ENCODE results near the gene TRIM2.

TRIM2 gene

GRCh38 chr4:153349206-153349805 is 145.1 kb downstream of the TRIM2 start:
- TF ChIP-seq CTCF (IDR thresholded peaks at IDR 0.05; ENCODE audit: low read depth, low read length, missing control alignments) = no peak
- DNase-seq (ENCODE audit: low read depth) = no peak
- no peak overlapping the region for H3K4me3 ChIP-seq (ENCODE audit: low read depth, low read length)

DNA sequence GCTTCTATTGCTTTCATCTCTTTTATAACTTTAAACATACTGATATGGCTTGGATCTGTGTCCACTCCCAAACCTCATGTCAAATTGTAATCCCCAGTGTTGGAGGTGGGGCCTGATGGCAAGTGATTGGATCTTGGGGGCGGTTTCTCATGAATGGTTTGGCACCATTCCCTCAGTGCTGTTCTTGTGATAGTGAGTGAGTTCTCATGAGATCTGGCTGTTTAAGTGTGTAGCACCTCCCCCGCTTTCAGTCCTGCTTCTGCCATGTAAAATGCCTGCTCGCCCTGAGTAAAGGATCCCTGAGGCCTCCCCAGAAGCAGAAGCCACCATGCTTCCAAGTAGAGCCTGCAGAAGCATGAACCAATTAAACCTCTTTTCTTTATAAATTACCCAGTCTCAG is 157.9 kb downstream of the TRIM2 start:
- H3K4me3 ChIP-seq (ENCODE audit: low read depth, low read length) = no peak overlapping the region
- no peak for TF ChIP-seq CTCF (IDR thresholded peaks at IDR 0.05; ENCODE audit: low read depth, low read length, missing control alignments)
- no peak for DNase-seq (ENCODE audit: low read depth)

GRCh38 chr4:153364061-153364460 is 159.8 kb downstream of the TRIM2 start:
- DNase-seq (ENCODE audit: low read depth) = no peak
- no peak overlapping the region for H3K4me3 ChIP-seq (ENCODE audit: low read depth, low read length)
- no peak for TF ChIP-seq CTCF (IDR thresholded peaks at IDR 0.05; ENCODE audit: low read depth, low read length, missing control alignments)

DNA sequence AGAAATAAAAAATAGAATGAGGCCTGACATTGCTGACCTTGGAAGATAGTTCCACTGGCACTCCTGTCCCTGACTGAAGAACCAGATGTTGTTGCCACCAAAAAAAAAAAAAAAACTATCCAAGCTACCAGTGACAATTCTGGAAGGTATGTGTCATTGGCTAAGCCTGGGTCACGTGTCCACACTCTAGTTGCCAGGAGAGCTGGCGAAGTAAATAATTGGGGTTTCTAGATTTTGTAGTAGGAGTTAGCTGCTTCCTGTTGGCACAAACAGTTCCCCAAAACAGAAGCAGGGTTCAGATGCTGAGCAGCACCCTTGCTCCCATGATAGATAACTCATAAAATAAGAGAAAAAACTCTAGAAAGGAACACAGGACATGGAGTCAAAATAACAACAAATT is 160.8 kb downstream of the TRIM2 start:
- no peak for TF ChIP-seq CTCF (IDR thresholded peaks at IDR 0.05; ENCODE audit: low read depth, low read length, missing control alignments)
- H3K4me3 ChIP-seq (ENCODE audit: low read depth, low read length) = no peak overlapping the region
- no peak for DNase-seq (ENCODE audit: low read depth)

DNA sequence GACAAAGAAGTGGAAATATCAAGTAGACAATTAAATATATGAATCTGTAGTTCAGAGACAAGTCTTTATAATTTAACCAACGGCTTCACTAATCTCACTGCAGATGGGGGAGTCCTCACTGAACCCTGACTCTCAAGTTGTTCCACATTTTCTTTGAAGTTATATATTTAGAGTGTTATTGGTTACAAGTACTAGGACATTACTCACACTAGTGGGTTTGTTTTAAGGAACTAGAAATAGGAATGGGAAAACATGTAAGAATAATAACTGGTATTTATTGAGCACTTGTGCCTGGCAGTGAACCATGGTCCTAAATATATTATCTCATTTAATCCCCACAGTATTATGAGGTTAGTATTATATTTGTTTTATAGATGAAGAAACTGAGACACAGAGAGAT is 162.2 kb downstream of the TRIM2 start:
- no peak for TF ChIP-seq CTCF (IDR thresholded peaks at IDR 0.05; ENCODE audit: low read depth, low read length, missing control alignments)
- no peak overlapping the region for H3K4me3 ChIP-seq (ENCODE audit: low read depth, low read length)
- no peak for DNase-seq (ENCODE audit: low read depth)

- TF ChIP-seq CTCF (IDR thresholded peaks at IDR 0.05; ENCODE audit: low read depth, low read length, missing control alignments) = no peak
- no peak overlapping the region for H3K4me3 ChIP-seq (ENCODE audit: low read depth, low read length)
- no peak for DNase-seq (ENCODE audit: low read depth)
Measured at GRCh38 chr4:153367092-153367491, 162.8 kb downstream of the TRIM2 start.

DNA sequence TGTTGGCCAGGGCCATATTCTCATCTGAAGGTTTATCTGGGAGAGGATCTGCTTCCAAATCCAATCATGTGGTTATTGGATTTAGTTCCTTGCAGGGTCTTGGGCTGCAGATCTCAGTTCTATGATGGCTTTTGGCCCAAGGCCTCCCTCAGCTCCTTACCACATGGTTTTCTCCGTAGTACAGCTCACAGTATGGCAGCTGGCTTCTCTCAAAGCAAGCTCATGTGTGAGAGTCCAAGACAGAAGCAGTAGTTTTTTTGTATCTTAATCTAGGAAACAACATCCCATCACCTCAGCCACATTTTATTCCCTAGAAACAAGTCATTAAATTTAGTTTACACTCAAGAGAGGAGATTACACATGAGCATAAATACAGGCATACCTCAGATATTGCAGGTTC is 164.8 kb downstream of the TRIM2 start:
- no peak for TF ChIP-seq CTCF (IDR thresholded peaks at IDR 0.05; ENCODE audit: low read depth, low read length, missing control alignments)

More for the DNA sequence above, 164.8 kb downstream of the TRIM2 start:
- no peak overlapping the region for H3K4me3 ChIP-seq (ENCODE audit: low read depth, low read length)
- DNase-seq (ENCODE audit: low read depth) = no peak

Data from GM12864 (cell line).